Measurements from ENCODE around the gene CHSY3.

DNA sequence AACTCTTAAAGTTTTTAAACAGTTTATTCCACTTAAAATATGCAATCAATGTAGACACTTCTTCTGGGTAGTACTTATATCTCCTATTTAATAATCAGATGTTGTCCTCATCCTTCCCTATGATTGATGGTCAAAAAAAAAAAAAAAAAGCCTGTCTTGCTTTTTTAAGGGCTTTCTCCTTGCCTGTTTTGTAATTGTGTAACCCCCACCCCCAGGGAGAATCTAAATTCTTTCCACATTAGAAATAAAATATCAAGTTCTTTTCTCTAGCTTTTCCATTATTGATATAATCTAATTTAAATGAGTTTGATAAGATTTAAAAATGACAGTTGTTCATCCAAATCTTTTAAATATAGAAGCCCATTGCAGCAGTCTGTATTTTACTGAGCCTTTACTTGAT, 119.7 kb downstream of the CHSY3 start:
- TF ChIP-seq, protein P1, sequence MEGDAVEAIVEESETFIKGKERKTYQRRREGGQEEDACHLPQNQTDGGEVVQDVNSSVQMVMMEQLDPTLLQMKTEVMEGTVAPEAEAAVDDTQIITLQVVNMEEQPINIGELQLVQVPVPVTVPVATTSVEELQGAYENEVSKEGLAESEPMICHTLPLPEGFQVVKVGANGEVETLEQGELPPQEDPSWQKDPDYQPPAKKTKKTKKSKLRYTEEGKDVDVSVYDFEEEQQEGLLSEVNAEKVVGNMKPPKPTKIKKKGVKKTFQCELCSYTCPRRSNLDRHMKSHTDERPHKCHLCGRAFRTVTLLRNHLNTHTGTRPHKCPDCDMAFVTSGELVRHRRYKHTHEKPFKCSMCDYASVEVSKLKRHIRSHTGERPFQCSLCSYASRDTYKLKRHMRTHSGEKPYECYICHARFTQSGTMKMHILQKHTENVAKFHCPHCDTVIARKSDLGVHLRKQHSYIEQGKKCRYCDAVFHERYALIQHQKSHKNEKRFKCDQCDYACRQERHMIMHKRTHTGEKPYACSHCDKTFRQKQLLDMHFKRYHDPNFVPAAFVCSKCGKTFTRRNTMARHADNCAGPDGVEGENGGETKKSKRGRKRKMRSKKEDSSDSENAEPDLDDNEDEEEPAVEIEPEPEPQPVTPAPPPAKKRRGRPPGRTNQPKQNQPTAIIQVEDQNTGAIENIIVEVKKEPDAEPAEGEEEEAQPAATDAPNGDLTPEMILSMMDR (IDR thresholded peaks at IDR 0.05; ENCODE audit: low read depth, low read length), result no peak
- TF ChIP-seq, protein P2, sequence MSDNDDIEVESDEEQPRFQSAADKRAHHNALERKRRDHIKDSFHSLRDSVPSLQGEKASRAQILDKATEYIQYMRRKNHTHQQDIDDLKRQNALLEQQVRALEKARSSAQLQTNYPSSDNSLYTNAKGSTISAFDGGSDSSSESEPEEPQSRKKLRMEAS (IDR thresholded peaks at IDR 0.05; ENCODE audit: low read depth, low read length), result no peak

All from NB4 (cell line).